ENCODE measurements around the gene DSCAML1. TPM values are rescaled to one million over a fixed set of nuclear protein-coding genes. Genes with fewer than 3 reads are reported as not detected.

The DSCAML1 gene
- total and polyA plus RNA-seq, 3 donors from 2014 or later = 1.6 to 6.1 (median 3.0) TPM

DNA sequence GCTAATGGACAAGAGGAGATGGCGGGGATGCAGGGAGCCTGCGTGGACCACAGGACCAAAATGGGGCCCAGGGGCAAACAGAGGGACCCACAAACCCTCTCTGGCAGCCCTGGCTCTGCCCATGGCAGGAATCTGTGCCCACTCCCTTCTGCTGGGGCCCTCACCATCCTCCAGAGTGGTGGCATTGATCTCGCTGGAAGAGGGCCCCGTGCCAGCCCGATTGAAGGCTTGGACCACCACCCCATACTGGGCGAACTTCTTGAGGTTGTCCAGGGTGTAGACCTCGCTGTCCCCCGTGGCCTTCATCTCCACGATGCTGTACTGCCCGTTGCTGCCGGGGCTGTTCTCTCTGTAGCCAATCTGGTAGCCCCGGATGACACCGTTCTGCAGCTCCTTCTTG is 332.2 kb downstream of the DSCAML1 start:
- TF ChIP-seq POLR2A (IDR thresholded peaks at IDR 0.05) = no peak
- TF ChIP-seq, protein P1, sequence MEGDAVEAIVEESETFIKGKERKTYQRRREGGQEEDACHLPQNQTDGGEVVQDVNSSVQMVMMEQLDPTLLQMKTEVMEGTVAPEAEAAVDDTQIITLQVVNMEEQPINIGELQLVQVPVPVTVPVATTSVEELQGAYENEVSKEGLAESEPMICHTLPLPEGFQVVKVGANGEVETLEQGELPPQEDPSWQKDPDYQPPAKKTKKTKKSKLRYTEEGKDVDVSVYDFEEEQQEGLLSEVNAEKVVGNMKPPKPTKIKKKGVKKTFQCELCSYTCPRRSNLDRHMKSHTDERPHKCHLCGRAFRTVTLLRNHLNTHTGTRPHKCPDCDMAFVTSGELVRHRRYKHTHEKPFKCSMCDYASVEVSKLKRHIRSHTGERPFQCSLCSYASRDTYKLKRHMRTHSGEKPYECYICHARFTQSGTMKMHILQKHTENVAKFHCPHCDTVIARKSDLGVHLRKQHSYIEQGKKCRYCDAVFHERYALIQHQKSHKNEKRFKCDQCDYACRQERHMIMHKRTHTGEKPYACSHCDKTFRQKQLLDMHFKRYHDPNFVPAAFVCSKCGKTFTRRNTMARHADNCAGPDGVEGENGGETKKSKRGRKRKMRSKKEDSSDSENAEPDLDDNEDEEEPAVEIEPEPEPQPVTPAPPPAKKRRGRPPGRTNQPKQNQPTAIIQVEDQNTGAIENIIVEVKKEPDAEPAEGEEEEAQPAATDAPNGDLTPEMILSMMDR (IDR thresholded peaks at IDR 0.05) = no peak
- 97 to 98% methylated on average over 13 of the region's 13 CpGs for WGBS, 2 donors
- Histone ChIP-seq H3K27me3 (no peaks in the 10 kb centered on the region), H3K36me3 (ENCODE audit: low read depth, missing control alignments) (no peaks in the 10 kb centered on the region), H3K4me1 (no peaks in the 10 kb centered on the region), H3K27ac (no peak overlapping the region), H3K4me3 (no peak overlapping the region), H3K9me3 (no peaks in the 10 kb centered on the region)
- DNase-seq = no peak
- intact Hi-C loops (cut with DNase I; ENCODE audit: low total_unique reads) = no loop called here

DNA sequence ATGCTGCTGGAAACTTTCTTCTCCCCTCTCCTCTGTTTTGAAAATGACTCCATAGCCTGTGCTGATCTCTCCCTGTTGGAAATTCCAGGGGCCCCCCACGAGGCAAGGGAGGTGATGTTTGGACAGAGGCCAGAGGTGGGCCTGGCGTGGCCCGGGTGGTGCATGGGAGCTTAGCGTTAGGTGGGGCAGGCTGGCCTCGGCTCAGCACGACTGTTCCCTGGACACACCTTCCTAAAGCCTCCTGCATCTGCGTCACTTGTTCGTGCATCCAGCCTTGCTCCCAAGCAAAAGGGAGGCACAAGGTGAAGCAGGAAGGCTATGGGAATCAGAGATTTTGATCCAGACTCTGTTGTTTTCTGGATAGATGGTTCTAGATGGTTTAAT is 334.2 kb downstream of the DSCAML1 start:
- DNase-seq = no peak
- no peak overlapping the region for H3K4me3 ChIP-seq
- TF ChIP-seq POLR2A (IDR thresholded peaks at IDR 0.05) = no peak
- TF ChIP-seq, protein P1 (IDR thresholded peaks at IDR 0.05) = no peak
- H3K36me3 ChIP-seq (ENCODE audit: low read depth, missing control alignments) = no peaks in the 10 kb centered on the region
- H3K27ac ChIP-seq = no peak overlapping the region
- H3K27me3 ChIP-seq = no peaks in the 10 kb centered on the region
- WGBS, 2 donors = 86 to 89% methylated on average over 8 of the region's 8 CpGs
- no peaks in the 10 kb centered on the region for H3K4me1 ChIP-seq
- intact Hi-C loops (cut with DNase I; ENCODE audit: low total_unique reads) = no loop called here
- H3K9me3 ChIP-seq = no peaks in the 10 kb centered on the region

DNA sequence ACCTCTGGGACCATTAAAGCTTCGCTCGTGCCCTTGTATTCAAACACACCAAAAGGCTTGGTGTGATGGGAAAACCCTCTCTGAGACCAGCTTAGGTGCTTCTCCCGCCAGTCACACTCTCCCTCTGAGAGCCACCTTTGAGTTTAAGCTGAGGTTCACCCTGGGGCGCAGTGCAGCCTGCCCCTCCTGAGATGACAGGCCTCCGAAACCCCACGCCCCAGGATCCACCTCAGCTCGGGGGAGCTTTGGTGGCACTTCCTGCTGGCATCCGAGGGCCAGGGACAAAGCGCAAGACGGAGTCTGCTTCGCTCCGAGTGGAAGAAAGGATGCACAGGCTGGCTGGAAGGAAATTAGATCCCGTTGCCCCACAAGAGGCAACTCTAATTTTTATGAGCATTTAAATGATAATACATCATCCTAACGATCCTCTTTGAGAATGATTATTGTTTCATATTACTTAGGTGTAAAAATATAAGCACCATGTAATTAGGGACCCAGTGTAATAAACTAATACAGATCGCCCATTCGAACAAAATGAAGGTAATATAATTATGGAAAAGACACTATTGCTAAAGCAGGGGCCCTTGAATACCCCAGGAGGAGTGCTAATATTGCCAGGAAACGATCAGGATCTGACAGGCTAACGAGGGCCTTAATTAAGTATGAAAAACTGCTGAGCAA is 334.7 kb downstream of the DSCAML1 start:
- H3K4me1 ChIP-seq = no peaks in the 10 kb centered on the region
- no peak overlapping the region for H3K4me3 ChIP-seq
- intact Hi-C loops (cut with DNase I; ENCODE audit: low total_unique reads) = no loop called here
- no peak for DNase-seq
- no peaks in the 10 kb centered on the region for H3K27me3 ChIP-seq
- H3K27ac ChIP-seq = no peak overlapping the region
- no peak for TF ChIP-seq POLR2A (IDR thresholded peaks at IDR 0.05)
- TF ChIP-seq, protein P1 (IDR thresholded peaks at IDR 0.05) = no peak
- H3K36me3 ChIP-seq (ENCODE audit: low read depth, missing control alignments) = no peaks in the 10 kb centered on the region
- no peaks in the 10 kb centered on the region for H3K9me3 ChIP-seq
- 89 to 91% methylated on average over 18 of the region's 18 CpGs for WGBS, 2 donors

DNA sequence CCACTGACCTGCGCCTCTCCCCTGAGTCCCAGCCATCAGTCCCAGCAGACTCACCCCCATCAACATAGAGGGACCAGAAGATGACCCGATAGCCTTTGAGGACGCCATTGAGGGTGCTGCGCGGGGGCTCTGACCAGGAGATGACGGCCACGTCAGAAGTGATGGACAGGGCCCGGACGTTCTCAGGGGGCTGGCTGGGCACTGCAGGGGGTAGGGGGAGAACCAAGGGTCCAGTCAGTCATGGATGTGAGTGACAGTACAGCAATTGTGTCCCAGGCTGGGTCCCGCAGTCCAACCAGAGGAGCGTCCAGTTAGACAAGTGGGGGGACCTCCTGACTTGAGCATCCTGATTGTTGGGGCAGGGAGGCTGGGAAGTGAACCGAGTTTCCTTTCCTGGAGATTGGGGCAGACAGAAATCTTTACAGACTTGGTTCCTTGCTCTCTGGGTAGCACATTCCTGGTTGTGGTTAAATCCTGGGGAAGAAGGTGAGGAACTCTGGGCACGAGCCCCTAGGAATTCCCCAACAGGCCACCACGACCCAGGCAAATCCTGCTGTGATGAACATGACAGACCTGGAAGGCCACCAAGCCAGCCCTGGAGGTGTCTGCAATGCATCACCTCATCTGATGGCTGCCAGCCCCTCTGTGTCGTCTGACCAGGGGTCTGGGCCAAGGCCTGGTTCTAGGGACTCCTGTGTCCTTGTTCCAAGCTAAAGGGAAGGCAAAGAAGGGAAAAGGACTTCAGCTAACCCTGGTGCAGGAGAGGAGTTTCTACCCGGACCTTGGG is 335.4 kb downstream of the DSCAML1 start:
- Histone ChIP-seq H3K36me3 (ENCODE audit: low read depth, missing control alignments) (no peaks in the 10 kb centered on the region), H3K4me3 (no peak overlapping the region), H3K4me1 (no peaks in the 10 kb centered on the region), H3K27me3 (no peaks in the 10 kb centered on the region), H3K27ac (no peak overlapping the region), H3K9me3 (no peaks in the 10 kb centered on the region)
- no peak for TF ChIP-seq POLR2A (IDR thresholded peaks at IDR 0.05)
- TF ChIP-seq, protein P1 (IDR thresholded peaks at IDR 0.05) = no peak
- no peak for DNase-seq
- intact Hi-C loops (cut with DNase I; ENCODE audit: low total_unique reads) = no loop called here
- WGBS, 2 donors = 90 to 95% methylated on average over 12 to 16 of the region's 16 CpGs

All from testis (tissue), 3 donors.